ENCODE results near the gene WDR13. TPM values are rescaled to one million over a fixed set of nuclear protein-coding genes. Genes with fewer than 3 reads are reported as not detected.
"Not testable (repeated sequence)": the region's sequence is repeated elsewhere in the genome, so short reads cannot be mapped to it uniquely, and the experiment has no call there.

WDR13 gene
- 170 TPM for total RNA-seq
- long read RNA-seq, full-length matches to known transcripts = 98 of 152 reads
- long read RNA-seq, partial matches to known transcripts = 18 of 152 reads
- long read RNA-seq, other reads (novel, unspliced or antisense) = 36 of 152 reads

GRCh38 chrX:48597353-48598264 is at the start of gene WDR13:
Gene WDR13 (plus strand): TSS chrX:48597492. CDS start chrX:48597997, 505 bp downstream.
- intact Hi-C loops (cut with DNase I) = no loop called here
- ATAC-seq (peak; percentile 95), DNase-seq (ENCODE audit: missing footprints) (peak; percentile 95)

GRCh38 chrX:48548871-48549270 is 48.4 kb upstream of the WDR13 start:
- DNase-seq (ENCODE audit: missing footprints) (no peak), ATAC-seq (no peak)
- intact Hi-C loops (cut with DNase I) = no loop called here

- intact Hi-C loops (cut with DNase I); ATAC-seq: not testable (repeated sequence)
Observed at GRCh38 chrX:48555731-48556325, 41.5 kb upstream of the WDR13 start.

GRCh38 chrX:48558271-48558670 is 39.0 kb upstream of the WDR13 start:
- intact Hi-C loops (cut with DNase I) = no loop called here
- ATAC-seq = no peak
- no peak for DNase-seq (ENCODE audit: missing footprints)

More at GRCh38 chrX:48555731-48556325, 41.5 kb upstream of the WDR13 start:
- DNase-seq (ENCODE audit: missing footprints) = not testable (repeated sequence)

- ATAC-seq (no peak), DNase-seq (ENCODE audit: missing footprints) (no peak)
- intact Hi-C loops (cut with DNase I) = no loop called here
Observed at GRCh38 chrX:48559636-48560035, 37.7 kb upstream of the WDR13 start.

- ATAC-seq = no peak
- intact Hi-C loops (cut with DNase I) = no loop called here
- DNase-seq (ENCODE audit: missing footprints) = no peak
Observed at GRCh38 chrX:48560056-48560455, 37.2 kb upstream of the WDR13 start.

GRCh38 chrX:48560681-48561080 is 36.6 kb upstream of the WDR13 start:
- intact Hi-C loops (cut with DNase I) = no loop called here

GRCh38 chrX:48569958-48570357 is 27.3 kb upstream of the WDR13 start:
- intact Hi-C loops (cut with DNase I) = no loop called here
- DNase-seq (ENCODE audit: missing footprints) (no peak), ATAC-seq (no peak)

More at GRCh38 chrX:48560681-48561080, 36.6 kb upstream of the WDR13 start:
- DNase-seq (ENCODE audit: missing footprints) (no peak), ATAC-seq (no peak)

- DNase-seq (ENCODE audit: missing footprints) (no peak), ATAC-seq (peak; percentile 2)
- intact Hi-C loops (cut with DNase I) = loop anchor here (2.0 kb wide), 1 partner anchor 17 kb away; no protein-coding TSS in a partner anchor
Observed at GRCh38 chrX:48573690-48574269, 23.5 kb upstream of the WDR13 start.

GRCh38 chrX:48574270-48575266 is 22.7 kb upstream of the WDR13 start, which contains the start of gene RBM3:
Gene RBM3 (plus strand): TSS chrX:48574484. CDS start chrX:48575181, 697 bp downstream.
- ATAC-seq = peak; percentile 99

GRCh38 chrX:48575642-48576041 is 21.6 kb upstream of the WDR13 start:
- ATAC-seq = no peak
- no peak for DNase-seq (ENCODE audit: missing footprints)
- intact Hi-C loops (cut with DNase I) = loop anchor here (2.0 kb wide), 1 partner anchor 15 kb away; no protein-coding TSS in a partner anchor

More at GRCh38 chrX:48574270-48575266, 22.7 kb upstream of the WDR13 start, which contains the start of gene RBM3:
- intact Hi-C loops (cut with DNase I) = loop anchor here (2.0 kb wide), 1 partner anchor 16 kb away; no protein-coding TSS in a partner anchor
- peak; percentile 95 for DNase-seq (ENCODE audit: missing footprints)

GRCh38 chrX:48576108-48576507 is 21.2 kb upstream of the WDR13 start:
- DNase-seq (ENCODE audit: missing footprints) (no peak), ATAC-seq (no peak)
- intact Hi-C loops (cut with DNase I) = no loop called here

GRCh38 chrX:48578661-48579128 is 18.6 kb upstream of the WDR13 start:
- no peak for DNase-seq (ENCODE audit: missing footprints)
- ATAC-seq = no peak
- intact Hi-C loops (cut with DNase I) = no loop called here

GRCh38 chrX:48579259-48579658 is 18.0 kb upstream of the WDR13 start:
- no peak for DNase-seq (ENCODE audit: missing footprints)
- intact Hi-C loops (cut with DNase I) = no loop called here
- ATAC-seq = no peak

GRCh38 chrX:48580662-48581061 is 16.6 kb upstream of the WDR13 start:
- intact Hi-C loops (cut with DNase I) = no loop called here
- DNase-seq (ENCODE audit: missing footprints) (no peak), ATAC-seq (no peak)

- DNase-seq (ENCODE audit: missing footprints) = no peak
- no peak for ATAC-seq
- intact Hi-C loops (cut with DNase I) = no loop called here
Observed at GRCh38 chrX:48584698-48585097, 12.6 kb upstream of the WDR13 start.

GRCh38 chrX:48589482-48590162 is 7.7 kb upstream of the WDR13 start:
- DNase-seq (ENCODE audit: missing footprints) = no peak
- no peak for ATAC-seq
- intact Hi-C loops (cut with DNase I) = loop anchor here (2.0 kb wide), 1 partner anchor 15 kb away; the partner anchor contains the start of gene RBM3

All from Right ventricle myocardium inferior (tissue), 1 donor.